ENCODE data around the gene KIF3C. TPM values are rescaled to one million over a fixed set of nuclear protein-coding genes. Genes with fewer than 3 reads are reported as not detected.

KIF3C gene
- total RNA-seq, 1 experiment from 2014 or later = 41.4 TPM

DNA sequence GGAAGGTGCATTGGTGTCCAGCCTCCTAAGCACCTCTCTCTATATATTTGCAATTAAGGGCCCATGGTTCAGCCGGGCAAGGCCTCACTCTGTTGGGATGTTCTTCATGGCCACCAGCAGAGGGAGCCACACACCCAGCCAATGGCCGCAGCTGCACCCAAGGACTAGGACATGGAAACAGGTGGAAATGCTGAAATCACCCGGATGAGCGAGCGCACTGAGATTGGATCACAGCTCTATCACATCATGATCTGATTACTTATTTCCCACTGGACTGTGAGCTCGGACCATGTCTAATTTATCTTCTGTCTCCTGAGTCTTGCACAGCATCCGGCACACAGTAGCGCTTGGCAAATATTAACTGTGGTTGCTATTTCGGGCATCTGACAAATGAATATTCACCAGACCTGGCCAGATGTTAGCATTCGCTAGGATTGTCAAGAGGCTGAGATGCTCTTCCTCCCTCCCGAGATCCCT, 31.2 kb downstream of the KIF3C start:
- Histone ChIP-seq H2BK120ac (ENCODE audit: low read depth, low read length, poor library complexity, severe bottlenecking) (no peak overlapping the region), H3K23ac (ENCODE audit: insufficient read length, low read depth, low read length) (no peak overlapping the region), H4K5ac (ENCODE audit: insufficient read length, low read depth, low read length) (no peak overlapping the region), H3K18ac (ENCODE audit: insufficient read length, low read depth, low read length) (no peak overlapping the region), H2AK5ac (ENCODE audit: insufficient read length, low read length) (no peak overlapping the region), H3K23me2 (ENCODE audit: insufficient read length, low read depth, low read length, poor library complexity, severe bottlenecking) (no peaks in the 10 kb centered on the region), H3K9ac (ENCODE audit: extremely low read depth, insufficient read length, low read length) (no peak overlapping the region), H2BK12ac (ENCODE audit: insufficient read length, low read depth, low read length) (no peak overlapping the region), H3T11ph (ENCODE audit: low read length) (no peak overlapping the region), H2BK5ac (ENCODE audit: insufficient read length, low read length) (no peak overlapping the region), H4K8ac (replicated peaks; ENCODE audit: insufficient read length, low read depth, low read length) (no peak overlapping the region), H3K9me3 (ENCODE audit: control insufficient read depth, low read depth, low read length) (no peaks in the 10 kb centered on the region), H4K91ac (ENCODE audit: insufficient read length, low read depth, low read length) (no peak overlapping the region), H2BK20ac (ENCODE audit: low read depth, low read length, poor library complexity, severe bottlenecking) (no peak overlapping the region), H3K4ac (ENCODE audit: low read depth, low read length) (no peak overlapping the region), H3K4me1 (ENCODE audit: insufficient read depth, low read length) (no peaks in the 10 kb centered on the region), H3K27me3 (ENCODE audit: insufficient read depth, low read length) (no peaks in the 10 kb centered on the region), H3K27ac (ENCODE audit: insufficient read length, low read depth, low read length) (no peak overlapping the region), H3K56ac (ENCODE audit: insufficient read length, low read depth, low read length) (no peak overlapping the region), H3K79me1 (ENCODE audit: insufficient read depth, low read depth, low read length, poor library complexity, severe bottlenecking) (no peaks in the 10 kb centered on the region), H2AFZ (ENCODE audit: low read length) (no peak overlapping the region), H4K20me1 (ENCODE audit: control insufficient read depth, insufficient read depth, insufficient read length) (no peaks in the 10 kb centered on the region), H3K14ac (ENCODE audit: insufficient read depth, low read length) (no peak overlapping the region), H3K79me2 (ENCODE audit: insufficient read depth, low read length) (no peaks in the 10 kb centered on the region), H2BK15ac (ENCODE audit: low read depth, low read length) (no peak overlapping the region), H3K4me2 (ENCODE audit: insufficient read depth, insufficient read length, low read length) (no peak overlapping the region)
- WGBS (ENCODE audit: extremely low coverage, insufficient read length, low lambda C conversion rate) = no CpG with 5 or more reads among the region's 11 CpGs
- no peak overlapping the region for H3K4me3 Mint-ChIP-seq
- peaks cover 5 to 8% of the 10 kb centered on the region in 2 experiments for H3K4me1 Mint-ChIP-seq
- DNase-seq = peak; percentile 86
- no peaks in the 10 kb centered on the region for H3K27me3 Mint-ChIP-seq (ENCODE audit: low read depth)
- H3K36me3 Mint-ChIP-seq (ENCODE audit: insufficient read depth in 1 of 3, low read depth in 3 of 3) = peaks cover 1 to 20% (median 11%) of the 10 kb centered on the region in 3 experiments; a peak in 5 of 7 replicates
- TF ChIP-seq, protein P1, sequence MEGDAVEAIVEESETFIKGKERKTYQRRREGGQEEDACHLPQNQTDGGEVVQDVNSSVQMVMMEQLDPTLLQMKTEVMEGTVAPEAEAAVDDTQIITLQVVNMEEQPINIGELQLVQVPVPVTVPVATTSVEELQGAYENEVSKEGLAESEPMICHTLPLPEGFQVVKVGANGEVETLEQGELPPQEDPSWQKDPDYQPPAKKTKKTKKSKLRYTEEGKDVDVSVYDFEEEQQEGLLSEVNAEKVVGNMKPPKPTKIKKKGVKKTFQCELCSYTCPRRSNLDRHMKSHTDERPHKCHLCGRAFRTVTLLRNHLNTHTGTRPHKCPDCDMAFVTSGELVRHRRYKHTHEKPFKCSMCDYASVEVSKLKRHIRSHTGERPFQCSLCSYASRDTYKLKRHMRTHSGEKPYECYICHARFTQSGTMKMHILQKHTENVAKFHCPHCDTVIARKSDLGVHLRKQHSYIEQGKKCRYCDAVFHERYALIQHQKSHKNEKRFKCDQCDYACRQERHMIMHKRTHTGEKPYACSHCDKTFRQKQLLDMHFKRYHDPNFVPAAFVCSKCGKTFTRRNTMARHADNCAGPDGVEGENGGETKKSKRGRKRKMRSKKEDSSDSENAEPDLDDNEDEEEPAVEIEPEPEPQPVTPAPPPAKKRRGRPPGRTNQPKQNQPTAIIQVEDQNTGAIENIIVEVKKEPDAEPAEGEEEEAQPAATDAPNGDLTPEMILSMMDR (conservative IDR thresholded peaks at IDR 0.05) = peak; percentile 97
- H3K9me3 Mint-ChIP-seq = no peaks in the 10 kb centered on the region
- H3K27ac Mint-ChIP-seq = no peak overlapping the region; a peak in 2 of 7 replicates
